Measurements from ENCODE around the gene PTX4. TPM values are rescaled to one million over a fixed set of nuclear protein-coding genes. Genes with fewer than 3 reads are reported as not detected.
"Not testable (repeated sequence)": the region's sequence is repeated elsewhere in the genome, so short reads cannot be mapped to it uniquely, and the experiment has no call there.

Gene PTX4
- total RNA-seq, 1 donor from 2014 or later: under 0.01 TPM

DNA sequence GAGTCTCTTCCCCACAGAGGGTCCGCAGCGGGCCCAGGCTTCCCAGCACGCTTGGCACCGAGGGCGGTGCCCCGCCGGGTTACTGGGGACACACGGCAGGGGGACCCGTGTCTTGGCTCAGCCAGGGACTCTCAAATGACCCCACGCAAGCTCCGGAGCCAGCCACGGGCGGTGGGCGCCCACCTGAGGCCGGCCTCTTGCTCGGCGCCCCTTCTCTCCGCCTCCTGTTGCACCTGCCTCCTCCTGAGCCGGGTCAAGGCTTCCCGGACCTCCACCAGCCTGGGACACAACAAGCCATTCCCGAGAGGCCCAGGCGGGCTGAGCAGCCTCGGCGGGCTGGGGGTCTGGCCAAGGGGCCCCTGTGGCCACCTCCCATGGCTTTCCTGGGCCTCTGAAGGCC is 46.0 kb downstream of the PTX4 start:
- TF ChIP-seq, protein P1, sequence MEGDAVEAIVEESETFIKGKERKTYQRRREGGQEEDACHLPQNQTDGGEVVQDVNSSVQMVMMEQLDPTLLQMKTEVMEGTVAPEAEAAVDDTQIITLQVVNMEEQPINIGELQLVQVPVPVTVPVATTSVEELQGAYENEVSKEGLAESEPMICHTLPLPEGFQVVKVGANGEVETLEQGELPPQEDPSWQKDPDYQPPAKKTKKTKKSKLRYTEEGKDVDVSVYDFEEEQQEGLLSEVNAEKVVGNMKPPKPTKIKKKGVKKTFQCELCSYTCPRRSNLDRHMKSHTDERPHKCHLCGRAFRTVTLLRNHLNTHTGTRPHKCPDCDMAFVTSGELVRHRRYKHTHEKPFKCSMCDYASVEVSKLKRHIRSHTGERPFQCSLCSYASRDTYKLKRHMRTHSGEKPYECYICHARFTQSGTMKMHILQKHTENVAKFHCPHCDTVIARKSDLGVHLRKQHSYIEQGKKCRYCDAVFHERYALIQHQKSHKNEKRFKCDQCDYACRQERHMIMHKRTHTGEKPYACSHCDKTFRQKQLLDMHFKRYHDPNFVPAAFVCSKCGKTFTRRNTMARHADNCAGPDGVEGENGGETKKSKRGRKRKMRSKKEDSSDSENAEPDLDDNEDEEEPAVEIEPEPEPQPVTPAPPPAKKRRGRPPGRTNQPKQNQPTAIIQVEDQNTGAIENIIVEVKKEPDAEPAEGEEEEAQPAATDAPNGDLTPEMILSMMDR (IDR thresholded peaks at IDR 0.05; ENCODE audit: insufficient read depth, low read length, severe bottlenecking): no peak
- DNase-seq (ENCODE audit: low read depth) (no peak), FAIRE-seq (no peak)
- no peak overlapping the region for H3K4me3 ChIP-seq (ENCODE audit: low read depth, low read length)
- H3K27me3 ChIP-seq (ENCODE audit: control insufficient read depth, insufficient read depth, low read length): no peaks in the 10 kb centered on the region
- peaks cover 1% of the 10 kb centered on the region for H3K36me3 ChIP-seq (ENCODE audit: control insufficient read depth, insufficient read depth, low read length)

DNA sequence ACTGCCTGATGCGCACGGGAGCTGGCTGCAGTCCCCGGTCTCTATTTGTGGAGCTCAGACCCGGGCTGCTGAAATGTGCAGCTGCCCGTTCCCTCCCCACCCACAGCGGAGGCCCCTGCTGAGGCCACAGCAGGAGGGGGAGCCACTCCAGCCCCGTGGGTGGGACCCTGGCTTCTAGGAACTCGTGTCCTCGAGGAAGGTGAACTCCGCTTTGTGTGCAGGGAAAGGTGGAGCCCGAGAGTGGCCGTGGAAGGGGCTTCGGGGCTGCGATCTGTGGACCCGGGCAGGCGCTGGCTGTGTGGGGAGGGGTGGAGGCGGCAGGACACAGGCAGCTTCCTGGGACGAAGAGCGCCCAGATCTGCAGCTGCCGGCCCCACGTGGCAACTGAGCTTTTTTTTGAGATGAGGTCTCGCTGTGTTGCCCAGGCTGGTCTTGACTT is 47.3 kb downstream of the PTX4 start:
- no peak for DNase-seq (ENCODE audit: low read depth)

DNA sequence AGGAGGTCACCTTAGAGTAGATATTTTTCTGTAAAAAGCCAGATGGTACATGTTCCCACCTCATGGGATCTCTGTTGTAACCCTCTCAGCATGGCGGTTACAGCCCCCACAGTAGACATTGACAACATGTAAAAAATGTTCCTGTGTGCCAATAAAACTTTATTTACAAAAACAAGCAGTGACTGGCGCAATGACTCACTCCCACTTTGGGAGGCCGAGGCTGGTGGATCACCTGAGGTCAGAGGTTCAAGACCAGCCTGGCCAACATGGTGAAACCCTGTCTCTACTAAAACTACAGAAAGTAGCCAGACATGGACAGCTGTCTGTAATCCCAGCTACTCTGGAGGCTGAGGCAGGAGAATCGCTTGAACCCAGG is 49.1 kb downstream of the PTX4 start:
- not testable (repeated sequence) for H3K4me3 ChIP-seq (ENCODE audit: low read depth, low read length); H3K27me3 ChIP-seq (ENCODE audit: control insufficient read depth, insufficient read depth, low read length); FAIRE-seq; H3K36me3 ChIP-seq (ENCODE audit: control insufficient read depth, insufficient read depth, low read length); DNase-seq (ENCODE audit: low read depth)

More for the DNA sequence above, 47.3 kb downstream of the PTX4 start:
- no peak for FAIRE-seq
- Histone ChIP-seq H3K27me3 (ENCODE audit: control insufficient read depth, insufficient read depth, low read length) (no peaks in the 10 kb centered on the region), H3K4me3 (ENCODE audit: low read depth, low read length) (no peak overlapping the region), H3K36me3 (ENCODE audit: control insufficient read depth, insufficient read depth, low read length) (no peaks in the 10 kb centered on the region)
- TF ChIP-seq, protein P1 (IDR thresholded peaks at IDR 0.05; ENCODE audit: insufficient read depth, low read length, severe bottlenecking): no peak

DNA sequence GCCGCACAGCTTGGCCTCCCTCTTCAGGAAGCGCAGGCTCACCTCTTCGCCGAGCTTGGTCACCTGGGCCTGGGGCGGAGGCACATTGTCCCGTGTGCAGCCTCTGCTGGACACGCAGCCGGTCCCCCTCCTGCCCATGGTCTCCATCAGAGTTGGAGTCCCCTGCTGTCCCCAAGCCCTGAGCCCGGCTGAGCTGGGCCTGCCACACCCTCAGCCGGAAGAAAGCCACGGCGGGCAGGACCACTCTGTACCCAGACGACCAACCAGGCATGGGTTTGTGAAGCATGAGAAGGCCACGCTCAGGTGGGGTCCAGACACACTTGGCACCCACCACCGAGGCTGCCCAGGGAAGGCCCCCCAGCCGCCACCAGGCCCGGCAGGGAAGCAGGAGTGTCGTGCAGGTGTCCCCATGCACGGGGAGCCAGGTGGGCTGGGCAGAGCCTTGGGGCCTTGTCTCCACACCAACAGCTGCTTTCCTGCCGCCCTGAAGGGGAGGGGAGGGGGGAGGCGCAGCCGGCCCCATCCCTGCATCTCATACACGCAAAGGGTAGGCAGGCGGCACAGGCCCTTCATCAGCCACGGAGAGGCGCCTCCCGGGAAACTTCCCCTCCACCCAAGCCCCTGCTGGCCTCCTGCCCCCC is 49.6 kb downstream of the PTX4 start:
- FAIRE-seq: no peak
- no peaks in the 10 kb centered on the region for H3K27me3 ChIP-seq (ENCODE audit: control insufficient read depth, insufficient read depth, low read length)
- no peak overlapping the region for H3K4me3 ChIP-seq (ENCODE audit: low read depth, low read length)
- TF ChIP-seq, protein P1 (IDR thresholded peaks at IDR 0.05; ENCODE audit: insufficient read depth, low read length, severe bottlenecking): no peak
- no peak for DNase-seq (ENCODE audit: low read depth)
- no peaks in the 10 kb centered on the region for H3K36me3 ChIP-seq (ENCODE audit: control insufficient read depth, insufficient read depth, low read length)

DNA sequence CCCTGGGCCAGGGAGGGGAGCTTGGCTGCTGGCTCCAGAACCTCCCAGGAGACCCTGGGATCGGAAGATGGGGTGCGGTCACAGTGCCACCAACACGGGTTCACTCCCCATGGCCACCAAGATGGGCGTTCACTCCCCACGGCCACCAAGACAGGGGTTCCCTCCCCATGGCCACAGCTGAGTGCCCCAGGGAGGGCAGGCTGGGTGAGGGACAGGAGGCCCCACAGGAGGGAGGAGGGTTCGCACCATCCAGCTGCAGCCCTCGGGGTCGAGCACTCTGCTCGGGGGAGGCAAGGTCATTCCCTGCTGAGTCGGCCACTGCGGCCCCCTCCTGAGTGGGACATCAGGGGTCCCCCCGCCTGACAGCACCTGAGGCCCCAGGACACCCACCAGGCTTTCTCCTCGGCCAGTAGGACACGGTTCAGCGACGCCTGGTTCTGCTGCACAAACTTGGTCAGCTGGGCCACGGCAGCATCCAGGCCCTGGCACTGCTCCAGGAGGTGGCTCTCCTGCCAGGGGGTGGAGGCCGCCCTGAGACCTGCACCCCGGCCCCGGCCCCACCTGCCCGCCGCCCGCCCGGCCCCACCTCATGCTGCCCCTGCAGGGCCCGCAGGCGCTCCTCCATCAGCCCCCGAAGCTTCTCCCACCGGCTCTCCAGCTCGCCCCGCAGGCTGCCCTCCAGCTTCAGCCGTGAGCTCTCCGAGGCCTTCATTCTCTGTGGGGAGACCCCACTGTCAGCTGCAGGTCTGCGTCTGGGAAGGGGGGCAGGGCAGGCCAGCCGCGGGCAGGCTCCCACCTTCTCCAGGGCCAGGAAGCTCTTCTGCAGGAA is 50.3 kb downstream of the PTX4 start:
- TF ChIP-seq, protein P1 (IDR thresholded peaks at IDR 0.05; ENCODE audit: insufficient read depth, low read length, severe bottlenecking): no peak
- DNase-seq (ENCODE audit: low read depth) (no peak), FAIRE-seq (no peak)
- H3K4me3 ChIP-seq (ENCODE audit: low read depth, low read length): no peak overlapping the region
- no peaks in the 10 kb centered on the region for H3K36me3 ChIP-seq (ENCODE audit: control insufficient read depth, insufficient read depth, low read length)
- no peaks in the 10 kb centered on the region for H3K27me3 ChIP-seq (ENCODE audit: control insufficient read depth, insufficient read depth, low read length)

DNA sequence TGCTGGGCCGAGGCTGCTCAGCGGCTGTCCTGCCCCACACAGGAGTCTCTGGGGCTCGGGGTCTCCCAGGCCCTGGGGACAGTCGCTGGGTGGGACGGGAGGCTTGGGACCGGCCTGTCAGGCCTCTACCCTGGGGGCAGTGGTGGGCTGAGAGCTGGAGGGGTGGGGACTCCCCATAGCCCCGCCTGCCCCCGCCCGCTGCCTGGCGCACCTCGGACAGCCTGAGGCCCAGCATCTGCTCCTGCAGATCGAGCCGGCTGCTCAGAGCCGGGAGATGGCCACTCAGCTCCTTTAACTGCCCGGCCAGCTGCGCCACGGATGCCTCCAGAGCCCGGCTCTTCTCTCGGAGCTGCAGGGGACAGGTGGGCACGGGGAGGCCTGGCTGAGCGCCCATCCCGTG is 51.1 kb downstream of the PTX4 start:
- H3K36me3 ChIP-seq (ENCODE audit: control insufficient read depth, insufficient read depth, low read length): no peaks in the 10 kb centered on the region
- TF ChIP-seq, protein P1 (IDR thresholded peaks at IDR 0.05; ENCODE audit: insufficient read depth, low read length, severe bottlenecking): no peak
- no peak for DNase-seq (ENCODE audit: low read depth)
- FAIRE-seq: no peak
- H3K4me3 ChIP-seq (ENCODE audit: low read depth, low read length): no peak overlapping the region
- H3K27me3 ChIP-seq (ENCODE audit: control insufficient read depth, insufficient read depth, low read length): no peaks in the 10 kb centered on the region
